Panc1 (cell line): Measurements from ENCODE around the gene SERTM1.

ENCODE experiments used
- SIN3A ChIP-seq: IDR thresholded peaks from 2 replicates; pipeline ENCODE4 v1.6.1; 2012; ENCODE audit warnings: low read depth, mild to moderate bottlenecking, low read length, moderate library complexity, borderline replicate concordance; ENCODE audit not compliant: insufficient read depth
- TCF7L2 ChIP-seq: IDR thresholded peaks from 2 replicates; pipeline ENCODE4 v1.6.1; 2011; ENCODE audit warnings: mild to moderate bottlenecking, low read depth, low read length, inconsistent platforms
- TF ChIP-seq, protein P1 (sequence below): fragments of 450-650 bp; IDR thresholded peaks from 2 replicates; pipeline ENCODE4 v1.5.1; 2017; ENCODE audit warnings: mild to moderate bottlenecking

DNA sequence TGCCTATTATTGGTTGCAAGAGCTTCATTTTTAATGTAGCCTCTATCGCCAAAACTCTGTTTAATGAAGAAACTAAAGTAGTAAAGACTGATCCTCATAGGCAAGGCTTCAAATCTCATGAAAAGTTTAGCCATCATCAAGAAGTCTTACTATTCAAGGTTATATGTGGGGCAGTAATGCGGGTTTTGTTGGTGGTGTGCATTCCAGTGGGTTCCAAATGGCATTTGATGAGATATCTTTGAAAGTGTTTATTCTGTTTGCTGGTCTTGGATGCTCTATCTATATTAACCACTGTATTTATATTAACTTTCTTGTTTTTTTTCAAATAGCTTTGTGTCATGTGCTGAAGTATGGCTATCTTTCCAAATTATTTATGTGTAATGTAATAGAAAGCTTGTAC lies 72.2 kb downstream of the SERTM1 start:
- TF ChIP-seq, protein P1, sequence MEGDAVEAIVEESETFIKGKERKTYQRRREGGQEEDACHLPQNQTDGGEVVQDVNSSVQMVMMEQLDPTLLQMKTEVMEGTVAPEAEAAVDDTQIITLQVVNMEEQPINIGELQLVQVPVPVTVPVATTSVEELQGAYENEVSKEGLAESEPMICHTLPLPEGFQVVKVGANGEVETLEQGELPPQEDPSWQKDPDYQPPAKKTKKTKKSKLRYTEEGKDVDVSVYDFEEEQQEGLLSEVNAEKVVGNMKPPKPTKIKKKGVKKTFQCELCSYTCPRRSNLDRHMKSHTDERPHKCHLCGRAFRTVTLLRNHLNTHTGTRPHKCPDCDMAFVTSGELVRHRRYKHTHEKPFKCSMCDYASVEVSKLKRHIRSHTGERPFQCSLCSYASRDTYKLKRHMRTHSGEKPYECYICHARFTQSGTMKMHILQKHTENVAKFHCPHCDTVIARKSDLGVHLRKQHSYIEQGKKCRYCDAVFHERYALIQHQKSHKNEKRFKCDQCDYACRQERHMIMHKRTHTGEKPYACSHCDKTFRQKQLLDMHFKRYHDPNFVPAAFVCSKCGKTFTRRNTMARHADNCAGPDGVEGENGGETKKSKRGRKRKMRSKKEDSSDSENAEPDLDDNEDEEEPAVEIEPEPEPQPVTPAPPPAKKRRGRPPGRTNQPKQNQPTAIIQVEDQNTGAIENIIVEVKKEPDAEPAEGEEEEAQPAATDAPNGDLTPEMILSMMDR, result no peak
- TF ChIP-seq SIN3A, result no peak
- no peak for TF ChIP-seq TCF7L2
